ENCODE results near the gene TBC1D9B. TPM values are rescaled to one million over a fixed set of nuclear protein-coding genes. Genes with fewer than 3 reads are reported as not detected.

TBC1D9B gene
- polyA plus RNA-seq, 2 of the 4 experiments (the other 2 are of a cell fraction) = 37.2 to 64.7 TPM

GRCh38 chr5:179817890-179818745 is 89.6 kb downstream of the TBC1D9B start:
- ChIA-PET POLR2A (interaction anchor here (1.0 kb wide), 1 partner anchor 11 kb away, joined by 4 read pairs; no protein-coding TSS in a partner anchor), CTCF (interaction anchor here (3.1 to 4.8 kb wide), 3 partner anchors 16 to 55 kb away, joined by 8 to 27 read pairs (median 12); no protein-coding TSS in a partner anchor)
- Histone ChIP-seq H3K4me3 (peak overlapping the region; percentile 19; the same call in 2 of the 3 replicates), H3K9me3 (no peaks in the 10 kb centered on the region), H3K27ac (peak overlapping the region; percentile 95 to 98), H3K4me2 (peak overlapping the region; percentile 96), H3K4me1 (peaks cover 37% of the 10 kb centered on the region)
- FAIRE-seq = no peak
- 61% methylated on average over 9 of the region's 14 CpGs for WGBS (ENCODE audit: missing lambda C conversion rate)
- no peak for DNase-seq (ENCODE audit: low read depth in 1 of 2, low spot score in 1 of 2)
- TF ChIP-seq TP53 (CRISPR knock-in tag; IDR thresholded peaks at IDR 0.05) (peak; percentile 27; the same call in 1 of the 2 replicates), CEBPB (IDR thresholded peaks at IDR 0.05) (no peak), HOXA7 (CRISPR knock-in tag; IDR thresholded peaks at IDR 0.05) (no peak), FOSB (CRISPR knock-in tag; IDR thresholded peaks at IDR 0.05) (0 out of 2 replicates have a peak, but pooled peaks have one; percentile 31), ZNF302 (CRISPR knock-in tag; IDR thresholded peaks at IDR 0.05) (no peak), MYC (IDR thresholded peaks at IDR 0.05; ENCODE audit: borderline replicate concordance, low read length) (no peak), JUN (IDR thresholded peaks at IDR 0.05) (no peak), HOXB13 (CRISPR knock-in tag; IDR thresholded peaks at IDR 0.05; ENCODE audit: low read depth) (no peak), CBX2 (IDR thresholded peaks at IDR 0.05; ENCODE audit: borderline replicate concordance, low read depth) (no peak), HMGXB4 (CRISPR knock-in tag; IDR thresholded peaks at IDR 0.05; ENCODE audit: borderline replicate concordance) (no peak), ZSCAN20 (CRISPR knock-in tag; IDR thresholded peaks at IDR 0.05) (no peak), HOXB5 (CRISPR knock-in tag; IDR thresholded peaks at IDR 0.05) (no peak), RFX5 (IDR thresholded peaks at IDR 0.05) (no peak), CBX8 (IDR thresholded peaks at IDR 0.05) (no peak), ELK1 (IDR thresholded peaks at IDR 0.05; ENCODE audit: low read depth, low read length) (no peak)
- TF ChIP-seq, protein P1, sequence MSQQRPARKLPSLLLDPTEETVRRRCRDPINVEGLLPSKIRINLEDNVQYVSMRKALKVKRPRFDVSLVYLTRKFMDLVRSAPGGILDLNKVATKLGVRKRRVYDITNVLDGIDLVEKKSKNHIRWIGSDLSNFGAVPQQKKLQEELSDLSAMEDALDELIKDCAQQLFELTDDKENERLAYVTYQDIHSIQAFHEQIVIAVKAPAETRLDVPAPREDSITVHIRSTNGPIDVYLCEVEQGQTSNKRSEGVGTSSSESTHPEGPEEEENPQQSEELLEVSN (IDR thresholded peaks at IDR 0.05; ENCODE audit: borderline replicate concordance, low read depth) = no peak
- ATAC-seq = peak; percentile 0; a peak in 3 of 6 replicates

GRCh38 chr5:179817470-179817840 is 90.2 kb downstream of the TBC1D9B start:
- peak overlapping the region; percentile 95 to 98; a peak in 4 of 6 replicates for H3K27ac ChIP-seq
- H3K4me1 ChIP-seq = peaks cover 30% of the 10 kb centered on the region
- WGBS (ENCODE audit: missing lambda C conversion rate) = 89% methylated on average over 8 of the region's 8 CpGs
- H3K4me2 ChIP-seq = peak overlapping the region; percentile 96; the same call in 1 of the 3 replicates
- FAIRE-seq (no peak), DNase-seq (ENCODE audit: low read depth in 1 of 2, low spot score in 1 of 2) (no peak), ATAC-seq (no peak)
- ChIA-PET POLR2A (no interaction called here), CTCF (interaction anchor here (3.6 kb wide), 1 partner anchor 20 kb away, joined by 12 read pairs; no protein-coding TSS in a partner anchor)
- TF ChIP-seq NFE2L2 (conservative IDR thresholded peaks at IDR 0.05; ENCODE audit: low read length) = no peak
- TF ChIP-seq, protein P2, sequence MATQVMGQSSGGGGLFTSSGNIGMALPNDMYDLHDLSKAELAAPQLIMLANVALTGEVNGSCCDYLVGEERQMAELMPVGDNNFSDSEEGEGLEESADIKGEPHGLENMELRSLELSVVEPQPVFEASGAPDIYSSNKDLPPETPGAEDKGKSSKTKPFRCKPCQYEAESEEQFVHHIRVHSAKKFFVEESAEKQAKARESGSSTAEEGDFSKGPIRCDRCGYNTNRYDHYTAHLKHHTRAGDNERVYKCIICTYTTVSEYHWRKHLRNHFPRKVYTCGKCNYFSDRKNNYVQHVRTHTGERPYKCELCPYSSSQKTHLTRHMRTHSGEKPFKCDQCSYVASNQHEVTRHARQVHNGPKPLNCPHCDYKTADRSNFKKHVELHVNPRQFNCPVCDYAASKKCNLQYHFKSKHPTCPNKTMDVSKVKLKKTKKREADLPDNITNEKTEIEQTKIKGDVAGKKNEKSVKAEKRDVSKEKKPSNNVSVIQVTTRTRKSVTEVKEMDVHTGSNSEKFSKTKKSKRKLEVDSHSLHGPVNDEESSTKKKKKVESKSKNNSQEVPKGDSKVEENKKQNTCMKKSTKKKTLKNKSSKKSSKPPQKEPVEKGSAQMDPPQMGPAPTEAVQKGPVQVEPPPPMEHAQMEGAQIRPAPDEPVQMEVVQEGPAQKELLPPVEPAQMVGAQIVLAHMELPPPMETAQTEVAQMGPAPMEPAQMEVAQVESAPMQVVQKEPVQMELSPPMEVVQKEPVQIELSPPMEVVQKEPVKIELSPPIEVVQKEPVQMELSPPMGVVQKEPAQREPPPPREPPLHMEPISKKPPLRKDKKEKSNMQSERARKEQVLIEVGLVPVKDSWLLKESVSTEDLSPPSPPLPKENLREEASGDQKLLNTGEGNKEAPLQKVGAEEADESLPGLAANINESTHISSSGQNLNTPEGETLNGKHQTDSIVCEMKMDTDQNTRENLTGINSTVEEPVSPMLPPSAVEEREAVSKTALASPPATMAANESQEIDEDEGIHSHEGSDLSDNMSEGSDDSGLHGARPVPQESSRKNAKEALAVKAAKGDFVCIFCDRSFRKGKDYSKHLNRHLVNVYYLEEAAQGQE (IDR thresholded peaks at IDR 0.05) = no peak
- TF ChIP-seq EP300 (IDR thresholded peaks at IDR 0.05) = no peak
- TF ChIP-seq PBX3 (IDR thresholded peaks at IDR 0.05) = no peak
- no peak for TF ChIP-seq NR3C1 (IDR thresholded peaks at IDR 0.05)
- no peak for TF ChIP-seq HES2 (IDR thresholded peaks at IDR 0.05)
- TF ChIP-seq BHLHE40 (IDR thresholded peaks at IDR 0.05; ENCODE audit: low read depth, low read length) = no peak
- TF ChIP-seq MYC (IDR thresholded peaks at IDR 0.05; ENCODE audit: borderline replicate concordance, low read length) = no peak
- no peak for TF ChIP-seq HOXB5 (CRISPR knock-in tag; IDR thresholded peaks at IDR 0.05)
- no peak for TF ChIP-seq SREBF2 (IDR thresholded peaks at IDR 0.05)
- no peak for TF ChIP-seq RFX5 (IDR thresholded peaks at IDR 0.05)
- no peak for TF ChIP-seq JUNB (IDR thresholded peaks at IDR 0.05)
- no peak for TF ChIP-seq HOXA7 (CRISPR knock-in tag; IDR thresholded peaks at IDR 0.05)
- no peak for TF ChIP-seq ZFP36 (IDR thresholded peaks at IDR 0.05; ENCODE audit: borderline replicate concordance, partially characterized antibody)
- no peaks in the 10 kb centered on the region for H3K9me3 ChIP-seq
- no peak overlapping the region for H3K4me3 ChIP-seq

Data from A549 (cell line).